Nephron (organoid): ENCODE data around the gene CAMTA1.

Experiments used
- H3K27ac Mint-ChIP-seq, 3 experiments: 2 replicates each; pipeline ENCODE4 v1.8.0; 2020; ENCODE audit warnings: mixed read lengths in 3 of 3, mild to moderate bottlenecking in 2 of 3, moderate library complexity in 1 of 3
- H3K27me3 Mint-ChIP-seq: 2 replicates; pipeline ENCODE4 v1.8.0; 2021; ENCODE audit warnings: low read depth, mild to moderate bottlenecking, moderate library complexity, mixed read lengths
- H3K36me3 Mint-ChIP-seq: 2 replicates; pipeline ENCODE4 v1.8.0; 2020; ENCODE audit warnings: low read depth, mixed read lengths
- H3K4me1 Mint-ChIP-seq: 2 replicates; pipeline ENCODE4 v1.8.0; 2020; ENCODE audit warnings: mixed read lengths
- H3K4me3 Mint-ChIP-seq, 3 experiments: 2 replicates each; pipeline ENCODE4 v1.8.0; 2020; ENCODE audit warnings: mild to moderate bottlenecking in 3 of 3, mixed read lengths in 3 of 3, moderate library complexity in 2 of 3
- H3K9me3 Mint-ChIP-seq: 2 replicates; pipeline ENCODE4 v1.8.0; 2020; ENCODE audit warnings: mixed read lengths
- TF ChIP-seq, protein P1 (sequence below), 3 experiments: fragments of 200-600 bp; sonication (generic); IDR thresholded peaks; one replicate each; pipeline ENCODE4 v1.5.0; 2021; ENCODE audit warnings: antibody characterized with exemption in 3 of 3; ENCODE audit not compliant: unreplicated experiment in 3 of 3

The CAMTA1 gene

DNA sequence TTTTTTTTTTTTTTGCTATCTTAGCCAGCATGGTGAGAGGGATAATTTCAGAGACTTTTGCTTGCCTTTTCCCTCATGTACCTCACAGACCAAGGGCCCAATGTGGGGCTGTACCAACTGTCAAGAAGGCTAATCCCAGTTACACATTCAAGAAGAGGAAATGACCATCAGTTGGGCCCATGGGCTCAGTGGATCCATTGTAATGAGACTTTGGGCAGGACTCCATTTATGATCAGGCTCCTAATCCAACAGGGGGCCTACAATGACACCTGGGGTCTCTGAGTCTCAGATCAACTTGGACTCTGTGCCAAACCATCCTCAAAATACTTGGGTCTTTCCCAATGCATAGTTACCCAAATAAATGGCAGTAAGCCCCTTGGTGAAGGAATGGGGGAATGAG lies 535.4 kb downstream of the CAMTA1 start:
- H3K27me3 Mint-ChIP-seq: peaks cover 30% of the 10 kb centered on the region
- no peak overlapping the region for H3K27ac Mint-ChIP-seq
- H3K36me3 Mint-ChIP-seq: no peaks in the 10 kb centered on the region
- no peak overlapping the region for H3K4me3 Mint-ChIP-seq
- H3K9me3 Mint-ChIP-seq: peaks cover 18% of the 10 kb centered on the region
- H3K4me1 Mint-ChIP-seq: no peaks in the 10 kb centered on the region
- TF ChIP-seq, protein P1, sequence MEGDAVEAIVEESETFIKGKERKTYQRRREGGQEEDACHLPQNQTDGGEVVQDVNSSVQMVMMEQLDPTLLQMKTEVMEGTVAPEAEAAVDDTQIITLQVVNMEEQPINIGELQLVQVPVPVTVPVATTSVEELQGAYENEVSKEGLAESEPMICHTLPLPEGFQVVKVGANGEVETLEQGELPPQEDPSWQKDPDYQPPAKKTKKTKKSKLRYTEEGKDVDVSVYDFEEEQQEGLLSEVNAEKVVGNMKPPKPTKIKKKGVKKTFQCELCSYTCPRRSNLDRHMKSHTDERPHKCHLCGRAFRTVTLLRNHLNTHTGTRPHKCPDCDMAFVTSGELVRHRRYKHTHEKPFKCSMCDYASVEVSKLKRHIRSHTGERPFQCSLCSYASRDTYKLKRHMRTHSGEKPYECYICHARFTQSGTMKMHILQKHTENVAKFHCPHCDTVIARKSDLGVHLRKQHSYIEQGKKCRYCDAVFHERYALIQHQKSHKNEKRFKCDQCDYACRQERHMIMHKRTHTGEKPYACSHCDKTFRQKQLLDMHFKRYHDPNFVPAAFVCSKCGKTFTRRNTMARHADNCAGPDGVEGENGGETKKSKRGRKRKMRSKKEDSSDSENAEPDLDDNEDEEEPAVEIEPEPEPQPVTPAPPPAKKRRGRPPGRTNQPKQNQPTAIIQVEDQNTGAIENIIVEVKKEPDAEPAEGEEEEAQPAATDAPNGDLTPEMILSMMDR (IDR thresholded peaks at IDR 0.05; ENCODE audit: unreplicated experiment in 3 of 3): no peak

DNA sequence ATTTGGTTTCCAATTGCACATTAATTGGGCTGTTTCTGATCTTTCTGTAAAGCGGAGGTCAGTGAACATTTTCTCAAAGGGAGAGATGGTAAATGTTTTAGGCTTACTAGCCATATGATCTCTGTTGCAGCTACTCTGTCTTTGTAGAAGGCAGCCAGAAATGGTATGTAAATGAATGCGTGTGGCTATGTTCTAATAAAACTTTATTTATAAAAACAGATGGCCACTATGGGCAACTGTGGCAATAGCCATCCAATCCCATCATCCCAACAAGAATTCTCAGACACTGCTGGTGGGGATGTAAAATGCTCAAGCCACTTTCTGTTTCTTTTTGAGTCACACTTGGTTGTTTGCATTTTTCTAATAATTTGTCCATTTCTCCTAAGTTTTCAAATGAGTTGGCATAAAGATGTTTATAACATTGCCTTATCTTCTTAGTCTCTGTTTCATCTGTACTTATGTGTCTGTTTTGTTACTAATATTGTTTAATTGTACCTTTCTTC lies 537.1 kb downstream of the CAMTA1 start:
- TF ChIP-seq, protein P1 (IDR thresholded peaks at IDR 0.05; ENCODE audit: unreplicated experiment in 3 of 3): no peak
- Mint-ChIP-seq H3K4me3 (no peak overlapping the region), H3K27me3 (peaks cover 26% of the 10 kb centered on the region), H3K36me3 (peaks cover 4% of the 10 kb centered on the region), H3K9me3 (peaks cover 27% of the 10 kb centered on the region), H3K27ac (no peak overlapping the region), H3K4me1 (no peaks in the 10 kb centered on the region)

DNA sequence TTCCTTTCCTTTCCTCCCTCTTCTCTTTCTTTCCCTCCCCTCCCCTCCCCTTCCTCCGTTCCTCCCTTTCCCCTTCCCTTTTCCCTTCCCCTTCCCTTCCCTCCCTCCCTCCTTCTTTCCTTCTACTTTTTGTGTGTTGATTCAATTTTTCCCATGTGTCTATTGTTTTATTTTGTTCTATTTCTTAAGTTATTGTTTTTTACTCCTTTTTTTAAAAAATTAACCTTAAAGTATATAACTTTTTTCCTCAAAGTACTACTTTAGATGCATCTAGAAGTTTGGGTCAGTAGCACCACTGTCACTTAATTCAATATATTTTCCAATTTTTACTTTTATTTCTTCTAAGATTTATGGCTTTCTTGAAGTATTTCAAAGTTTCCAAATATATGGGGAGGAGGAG lies 537.7 kb downstream of the CAMTA1 start:
- peaks cover 26% of the 10 kb centered on the region for H3K27me3 Mint-ChIP-seq
- no peaks in the 10 kb centered on the region for H3K4me1 Mint-ChIP-seq
- H3K36me3 Mint-ChIP-seq: peaks cover 4% of the 10 kb centered on the region
- TF ChIP-seq, protein P1 (IDR thresholded peaks at IDR 0.05; ENCODE audit: unreplicated experiment in 3 of 3): no peak
- no peak overlapping the region for H3K27ac Mint-ChIP-seq
- no peak overlapping the region for H3K4me3 Mint-ChIP-seq
- H3K9me3 Mint-ChIP-seq: peaks cover 31% of the 10 kb centered on the region

DNA sequence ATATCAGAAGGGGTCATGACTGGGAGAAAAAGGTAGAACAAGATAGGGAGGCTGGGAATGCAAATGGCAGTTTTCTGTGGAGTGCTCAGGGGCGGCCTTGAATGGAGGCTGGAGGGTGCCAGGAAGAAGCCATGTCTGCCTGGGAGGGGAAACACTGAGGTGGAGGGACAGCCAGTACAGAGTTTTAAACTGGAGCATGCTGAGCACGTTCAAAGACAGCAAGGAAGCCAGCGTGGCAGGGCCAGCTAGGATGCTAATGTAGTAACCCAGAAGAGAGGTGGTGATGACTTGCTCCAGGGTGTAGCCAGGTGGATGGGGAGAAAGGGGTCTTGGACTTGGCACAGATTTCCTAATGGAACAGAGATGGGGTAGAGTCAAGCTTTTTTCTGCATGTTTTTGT lies 540.0 kb downstream of the CAMTA1 start:
- no peak overlapping the region for H3K27ac Mint-ChIP-seq
- peaks cover 4% of the 10 kb centered on the region for H3K36me3 Mint-ChIP-seq

DNA sequence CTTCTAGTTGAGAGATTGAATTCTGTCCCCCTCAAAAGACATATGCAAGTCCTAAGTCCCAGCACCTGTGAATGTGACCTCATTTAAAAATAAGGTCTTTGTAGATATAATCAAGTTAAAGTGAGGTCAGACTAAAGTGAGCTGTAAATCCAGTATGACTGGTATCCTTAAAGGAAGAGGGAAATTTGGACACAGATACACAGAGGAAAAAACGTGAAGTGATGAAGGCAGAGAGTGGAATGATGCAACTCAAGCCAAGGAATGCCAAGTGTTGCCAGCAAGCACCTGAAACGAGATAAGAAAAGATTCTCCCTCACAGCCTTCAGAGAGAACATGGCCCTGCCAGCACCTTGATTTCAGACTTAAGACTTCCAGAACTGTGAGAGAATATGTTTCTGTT lies 541.1 kb downstream of the CAMTA1 start:
- H3K9me3 Mint-ChIP-seq: peaks cover 43% of the 10 kb centered on the region
- TF ChIP-seq, protein P1 (IDR thresholded peaks at IDR 0.05; ENCODE audit: unreplicated experiment in 3 of 3): no peak
- H3K36me3 Mint-ChIP-seq: peaks cover 4% of the 10 kb centered on the region
- H3K27ac Mint-ChIP-seq: no peak overlapping the region
- no peak overlapping the region for H3K4me3 Mint-ChIP-seq
- H3K27me3 Mint-ChIP-seq: peaks cover 22% of the 10 kb centered on the region
- H3K4me1 Mint-ChIP-seq: peaks cover 3% of the 10 kb centered on the region

More for the DNA sequence above, 540.0 kb downstream of the CAMTA1 start:
- Mint-ChIP-seq H3K4me1 (no peaks in the 10 kb centered on the region), H3K27me3 (peaks cover 24% of the 10 kb centered on the region), H3K9me3 (peaks cover 43% of the 10 kb centered on the region), H3K4me3 (no peak overlapping the region)
- TF ChIP-seq, protein P1 (IDR thresholded peaks at IDR 0.05; ENCODE audit: unreplicated experiment in 3 of 3): no peak

DNA sequence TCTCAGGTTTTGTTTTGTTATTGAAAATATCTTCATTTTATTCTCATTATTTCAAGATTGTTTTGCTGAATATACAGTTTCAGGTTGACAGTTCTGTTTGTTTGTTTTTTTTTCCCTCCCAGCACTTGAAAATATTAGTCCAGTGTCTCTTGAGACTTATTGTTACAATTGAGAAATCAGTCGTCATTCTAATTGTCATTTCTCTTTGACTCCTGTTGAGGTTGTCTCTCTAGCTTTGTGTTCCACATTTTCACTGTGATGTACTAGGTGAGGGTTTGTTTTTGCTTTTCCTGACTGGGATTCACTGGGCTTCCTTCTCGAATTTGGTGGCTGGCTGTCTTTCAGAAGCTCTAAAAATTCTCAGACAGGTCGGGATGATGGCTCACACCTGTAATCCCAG lies 542.6 kb downstream of the CAMTA1 start:
- TF ChIP-seq, protein P1 (IDR thresholded peaks at IDR 0.05; ENCODE audit: unreplicated experiment in 3 of 3): no peak
- H3K9me3 Mint-ChIP-seq: peaks cover 43% of the 10 kb centered on the region
- no peak overlapping the region for H3K4me3 Mint-ChIP-seq
- peaks cover 17% of the 10 kb centered on the region for H3K27me3 Mint-ChIP-seq
- peaks cover 4% of the 10 kb centered on the region for H3K36me3 Mint-ChIP-seq
- H3K27ac Mint-ChIP-seq: no peak overlapping the region
- peaks cover 18% of the 10 kb centered on the region for H3K4me1 Mint-ChIP-seq
